Neural progenitor cell (in vitro differentiated cells): Measurements from ENCODE around the gene CEBPA. TPM values are rescaled to one million over a fixed set of nuclear protein-coding genes. Genes with fewer than 3 reads are reported as not detected.
"Not testable (repeated sequence)": the region's sequence is repeated elsewhere in the genome, so short reads cannot be mapped to it uniquely, and the experiment has no call there.

Experiments
- DNase-seq: peaks from one replicate; pipeline ENCODE4 v3.0.0-alpha.2; 2016; ENCODE audit warnings: low spot score
- H2AFZ ChIP-seq: fragments of 200-600 bp; sonication (generic); replicated peaks from 2 replicates; pipeline ENCODE4 v1.6.1; 2016; ENCODE audit warnings: antibody characterized with exemption
- H3F3A ChIP-seq: fragments of 200-600 bp; sonication (generic); 2 replicates; pipeline ENCODE4 v1.6.1; 2016; ENCODE audit warnings: antibody characterized with exemption, low read depth
- H3K27ac ChIP-seq: fragments of 200-600 bp; sonication (generic); 2 replicates; pipeline ENCODE4 v1.5.1; 2016; ENCODE audit warnings: mild to moderate bottlenecking
- H3K27me3 ChIP-seq: fragments of 200-600 bp; sonication (generic); 2 replicates; pipeline ENCODE4 v1.6.1; 2016; ENCODE audit warnings: mild to moderate bottlenecking, moderate library complexity
- H3K36me3 ChIP-seq: fragments of 200-600 bp; sonication (generic); 2 replicates; pipeline ENCODE4 v1.5.1; 2016
- H3K4me1 ChIP-seq: fragments of 200-600 bp; sonication (generic); 2 replicates; pipeline ENCODE4 v1.6.1; 2016; ENCODE audit warnings: mixed run types
- H3K4me2 ChIP-seq: fragments of 200-600 bp; sonication (generic); 2 replicates; pipeline ENCODE4 v1.6.1; 2016
- H3K4me3 ChIP-seq: fragments of 200-600 bp; sonication (generic); 2 replicates; pipeline ENCODE4 v1.5.1; 2016
- H3K79me2 ChIP-seq: fragments of 200-600 bp; sonication (generic); 2 replicates; pipeline ENCODE4 v1.6.1; 2016; ENCODE audit warnings: low read depth
- H3K9ac ChIP-seq: fragments of 200-600 bp; sonication (generic); 2 replicates; pipeline ENCODE4 v1.6.1; 2016
- H3K9me3 ChIP-seq: fragments of 200-600 bp; sonication (generic); 2 replicates; pipeline ENCODE4 v1.5.1; 2016; ENCODE audit warnings: low read depth
- H4K20me1 ChIP-seq: fragments of 200-600 bp; sonication (generic); 2 replicates; pipeline ENCODE4 v1.6.1; 2016; ENCODE audit warnings: low read depth
- H3K27ac Mint-ChIP-seq: 3 replicates; pipeline ENCODE4 v1.8.0; 2021; ENCODE audit warnings: mixed read lengths
- H3K27me3 Mint-ChIP-seq: 2 replicates; pipeline ENCODE4 v1.8.0; 2022; ENCODE audit warnings: low read depth, mild to moderate bottlenecking, inconsistent platforms, moderate library complexity, mixed read lengths; ENCODE audit not compliant: insufficient read depth
- H3K36me3 Mint-ChIP-seq: 3 replicates; pipeline ENCODE4 v1.8.0; 2021; ENCODE audit warnings: mixed read lengths
- H3K4me1 Mint-ChIP-seq: 3 replicates; pipeline ENCODE4 v1.8.0; 2021; ENCODE audit warnings: mixed read lengths
- H3K4me3 Mint-ChIP-seq: 3 replicates; pipeline ENCODE4 v1.8.0; 2021; ENCODE audit warnings: mild to moderate bottlenecking, moderate library complexity, mixed read lengths
- H3K9me3 Mint-ChIP-seq: 3 replicates; pipeline ENCODE4 v1.8.0; 2020; ENCODE audit warnings: mixed read lengths
- EZH2 ChIP-seq: fragments of 200-600 bp; sonication (generic); IDR thresholded peaks from 2 replicates; pipeline ENCODE4 v1.6.1; 2017; ENCODE audit warnings: antibody characterized with exemption, mild to moderate bottlenecking, moderate library complexity
- EZH2phosphoT487 ChIP-seq: fragments of 200-600 bp; sonication (generic); IDR thresholded peaks from 2 replicates; pipeline ENCODE4 v1.6.1; 2017; ENCODE audit warnings: antibody characterized with exemption
- total RNA-seq: library from RNA; depleted of rRNA; stranded (reverse); fragments of >200 nt; gene quantifications from 2 replicates; pipeline ENCODE4 v1.2.3, GENCODE V29; 2015; ENCODE audit warnings: low replicate concordance
- TF ChIP-seq, protein P1 (sequence below): fragments of 200-600 bp; sonication (generic); IDR thresholded peaks from 2 replicates; pipeline ENCODE4 v1.5.1; 2017; ENCODE audit warnings: antibody characterized with exemption, mild to moderate bottlenecking

The CEBPA gene
- total RNA-seq, 1 donor from 2014 or later: 0.71 TPM

DNA sequence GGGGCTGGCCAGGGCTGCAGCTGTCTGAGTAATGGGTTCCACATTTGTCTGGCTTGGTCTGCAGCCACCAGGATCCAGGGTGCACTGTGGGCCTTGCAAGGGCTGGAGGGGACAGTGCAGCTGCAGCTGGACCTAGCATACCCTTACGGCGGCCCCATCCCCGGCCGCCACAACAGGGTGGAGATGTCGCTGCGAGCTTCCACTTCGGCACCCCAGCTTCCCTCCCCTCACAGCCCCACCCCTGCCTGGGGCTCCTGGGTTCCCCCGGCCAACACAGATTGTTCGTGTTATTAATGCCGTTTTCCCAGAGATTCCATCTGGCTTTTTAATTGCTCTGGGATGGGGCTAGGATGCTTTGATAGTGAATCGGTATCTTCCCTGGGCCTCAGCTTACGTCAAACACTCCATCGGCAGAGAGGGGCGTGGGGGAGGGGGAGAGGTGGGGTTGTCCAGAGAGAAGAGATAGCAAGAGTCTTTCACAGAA, 5.8 kb downstream of the CEBPA start:
- H3K4me2 ChIP-seq: no peak overlapping the region
- no peaks in the 10 kb centered on the region for H3K36me3 ChIP-seq
- peaks cover 31% of the 10 kb centered on the region for H3K27me3 ChIP-seq
- peaks cover 34% of the 10 kb centered on the region for H3K27me3 Mint-ChIP-seq
- H3K4me1 Mint-ChIP-seq: peaks cover 13% of the 10 kb centered on the region
- H3K27ac ChIP-seq: no peak overlapping the region
- no peaks in the 10 kb centered on the region for H3K9me3 Mint-ChIP-seq
- no peak overlapping the region for H3K4me3 ChIP-seq
- H3K27ac Mint-ChIP-seq: no peak overlapping the region
- peaks cover 17% of the 10 kb centered on the region for H3K4me1 ChIP-seq
- H3K9ac ChIP-seq: no peak overlapping the region
- no peaks in the 10 kb centered on the region for H3K9me3 ChIP-seq
- H3K79me2 ChIP-seq: no peaks in the 10 kb centered on the region
- TF ChIP-seq EZH2: no peak
- TF ChIP-seq, protein P1, sequence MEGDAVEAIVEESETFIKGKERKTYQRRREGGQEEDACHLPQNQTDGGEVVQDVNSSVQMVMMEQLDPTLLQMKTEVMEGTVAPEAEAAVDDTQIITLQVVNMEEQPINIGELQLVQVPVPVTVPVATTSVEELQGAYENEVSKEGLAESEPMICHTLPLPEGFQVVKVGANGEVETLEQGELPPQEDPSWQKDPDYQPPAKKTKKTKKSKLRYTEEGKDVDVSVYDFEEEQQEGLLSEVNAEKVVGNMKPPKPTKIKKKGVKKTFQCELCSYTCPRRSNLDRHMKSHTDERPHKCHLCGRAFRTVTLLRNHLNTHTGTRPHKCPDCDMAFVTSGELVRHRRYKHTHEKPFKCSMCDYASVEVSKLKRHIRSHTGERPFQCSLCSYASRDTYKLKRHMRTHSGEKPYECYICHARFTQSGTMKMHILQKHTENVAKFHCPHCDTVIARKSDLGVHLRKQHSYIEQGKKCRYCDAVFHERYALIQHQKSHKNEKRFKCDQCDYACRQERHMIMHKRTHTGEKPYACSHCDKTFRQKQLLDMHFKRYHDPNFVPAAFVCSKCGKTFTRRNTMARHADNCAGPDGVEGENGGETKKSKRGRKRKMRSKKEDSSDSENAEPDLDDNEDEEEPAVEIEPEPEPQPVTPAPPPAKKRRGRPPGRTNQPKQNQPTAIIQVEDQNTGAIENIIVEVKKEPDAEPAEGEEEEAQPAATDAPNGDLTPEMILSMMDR: no peak
- TF ChIP-seq EZH2phosphoT487: no peak
- H2AFZ ChIP-seq: no peak overlapping the region
- no peaks in the 10 kb centered on the region for H3K36me3 Mint-ChIP-seq
- no peak overlapping the region for H3K4me3 Mint-ChIP-seq
- DNase-seq: no peak
- peaks cover 16% of the 10 kb centered on the region for H4K20me1 ChIP-seq
- peaks cover 4% of the 10 kb centered on the region for H3F3A ChIP-seq

DNA sequence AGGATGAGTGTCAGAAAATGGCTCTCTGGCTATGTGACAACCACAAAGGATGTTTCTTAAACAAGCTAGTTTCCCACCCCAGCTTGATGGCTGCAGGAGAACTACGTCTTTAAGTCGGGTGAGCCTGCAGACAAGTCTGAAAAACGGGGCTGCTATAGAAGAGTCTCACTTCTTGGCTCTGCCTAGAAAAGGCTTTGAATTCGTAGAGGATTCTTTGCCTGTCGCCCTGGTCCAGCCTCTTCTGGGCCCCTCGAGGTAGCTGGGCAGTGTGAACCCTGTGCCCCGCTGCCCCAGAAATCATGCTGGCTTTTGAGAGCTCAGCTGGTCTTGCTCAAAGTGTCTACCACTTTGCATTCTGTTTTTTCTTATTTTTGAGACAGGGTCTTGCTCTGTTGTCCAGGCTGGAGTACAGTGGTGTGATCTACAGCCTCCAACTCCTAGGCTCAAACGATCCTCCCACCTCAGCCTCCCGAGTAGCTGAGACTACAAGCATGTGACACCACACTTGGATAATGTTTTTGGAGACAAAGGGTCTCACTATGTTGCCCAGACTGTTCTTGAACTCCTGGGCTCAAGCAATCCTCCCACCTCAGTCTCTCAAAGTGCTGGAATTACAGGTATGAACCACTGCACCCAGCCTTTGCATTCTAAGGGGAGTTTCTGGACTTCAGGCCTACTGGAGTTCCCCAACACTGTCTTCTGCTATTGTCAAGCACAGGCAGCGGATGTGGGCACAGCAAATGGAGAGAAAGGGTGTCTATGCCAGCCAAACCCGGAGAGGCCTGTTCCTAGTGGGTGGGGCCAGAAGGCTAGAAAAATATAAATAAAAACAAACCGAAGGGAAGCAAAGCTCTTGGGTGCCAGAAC, 6.5 kb downstream of the CEBPA start:
- Histone ChIP-seq H3K79me2 (no peaks in the 10 kb centered on the region), H3K9ac (no peak overlapping the region), H3K27me3 (peaks cover 24% of the 10 kb centered on the region), H3K27ac (no peak overlapping the region), H4K20me1 (peaks cover 11% of the 10 kb centered on the region), H3K4me3 (no peak overlapping the region), H3K36me3 (no peaks in the 10 kb centered on the region), H3K4me1 (peaks cover 12% of the 10 kb centered on the region), H3K9me3 (no peaks in the 10 kb centered on the region), H2AFZ (no peak overlapping the region), H3F3A (peaks cover 4% of the 10 kb centered on the region), H3K4me2 (no peak overlapping the region)
- Mint-ChIP-seq H3K27ac (no peak overlapping the region), H3K27me3 (peaks cover 33% of the 10 kb centered on the region), H3K4me3 (no peak overlapping the region), H3K4me1 (peaks cover 12% of the 10 kb centered on the region), H3K36me3 (no peaks in the 10 kb centered on the region), H3K9me3 (no peaks in the 10 kb centered on the region)
- no peak for DNase-seq
- TF ChIP-seq EZH2 (no peak), EZH2phosphoT487 (no peak)
- TF ChIP-seq, protein P1: no peak

DNA sequence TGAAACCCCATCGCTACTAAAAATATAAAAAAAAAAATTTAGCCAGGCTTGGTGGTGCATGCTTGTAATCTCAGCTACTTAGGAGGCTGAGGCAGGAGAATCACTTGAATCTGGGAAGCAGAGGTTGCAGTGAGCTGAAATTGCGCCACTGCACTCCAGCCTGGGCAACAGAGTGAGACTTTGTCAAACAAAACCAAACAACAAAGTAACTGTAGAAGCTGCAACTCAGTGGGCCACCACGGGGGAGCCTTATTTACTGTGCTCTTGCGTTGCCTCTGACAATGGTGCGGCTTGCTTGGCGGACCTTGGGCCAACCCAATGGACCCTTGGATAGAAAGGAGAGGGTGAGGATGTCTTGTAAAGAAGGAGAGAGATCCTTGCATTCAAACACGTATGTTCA, 7.3 kb downstream of the CEBPA start:
- not testable (repeated sequence) for H3K79me2 ChIP-seq, H3K4me3 Mint-ChIP-seq, DNase-seq, H4K20me1 ChIP-seq, H3K36me3 ChIP-seq, H3K36me3 Mint-ChIP-seq, H3K4me1 Mint-ChIP-seq, H3K9me3 Mint-ChIP-seq, H3F3A ChIP-seq, H3K4me3 ChIP-seq, H3K9ac ChIP-seq, H3K27ac ChIP-seq, H3K9me3 ChIP-seq, H2AFZ ChIP-seq, H3K4me2 ChIP-seq
- Histone ChIP-seq H3K4me1 (peaks cover 10% of the 10 kb centered on the region), H3K27me3 (peaks cover 16% of the 10 kb centered on the region)
- Mint-ChIP-seq H3K27ac (peak overlapping the region; percentile 30), H3K27me3 (peaks cover 25% of the 10 kb centered on the region)
